Thoracic aorta (tissue), 2 donors: ENCODE data around the gene NPR1. TPM values are rescaled to one million over a fixed set of nuclear protein-coding genes. Genes with fewer than 3 reads are reported as not detected.
"Not testable (repeated sequence)": the region's sequence is repeated elsewhere in the genome, so short reads cannot be mapped to it uniquely, and the experiment has no call there.

Source experiments
- ATAC-seq: fragments of 150-250 bp; one replicate; pipeline ENCODE4 v1.8.0; 2017; ENCODE audit warnings: low read depth; ENCODE audit not compliant: insufficient number of reproducible peaks, low FRiP score
- DNase-seq: peaks from one replicate; pipeline ENCODE4 v3.0.0-alpha.2; 2020; ENCODE audit warnings: low spot score
- H3K27ac ChIP-seq, 2 donors: fragments of 200-600 bp; sonication (generic); 1 replicate in 1 of 2; 2 replicates in 1 of 2; pipeline ENCODE4 v1.5.1; 2016; ENCODE audit warnings: mild to moderate bottlenecking in 2 of 2, moderate library complexity in 2 of 2
- H3K27me3 ChIP-seq: fragments of 200-600 bp; sonication (generic); replicated peaks from 2 replicates; pipeline ENCODE4 v1.6.0; 2016; ENCODE audit warnings: mild to moderate bottlenecking; ENCODE audit not compliant: insufficient read depth
- H3K36me3 ChIP-seq: fragments of 200-600 bp; sonication (generic); one replicate; pipeline ENCODE4 v1.5.1; 2016
- H3K4me1 ChIP-seq, 2 donors: fragments of 200-600 bp; sonication (generic); 1 replicate in 1 of 2; 2 replicates in 1 of 2; pipeline versions ENCODE4 v1.5.1 to v1.6.0; 2016; ENCODE audit warnings: low read depth in 2 of 2, mild to moderate bottlenecking in 1 of 2; ENCODE audit not compliant: control insufficient read depth in 1 of 2
- H3K4me3 ChIP-seq: fragments of 200-600 bp; sonication (generic); 2 replicates; pipeline ENCODE4 v1.5.1; 2016; ENCODE audit warnings: mild to moderate bottlenecking
- H3K9me3 ChIP-seq: fragments of 200-600 bp; sonication (generic); 2 replicates; pipeline ENCODE4 v1.5.1; 2016
- CTCF ChIP-seq: fragments of 200-600 bp; sonication (generic); IDR thresholded peaks from one replicate; pipeline ENCODE4 v1.5.1; 2019; ENCODE audit warnings: antibody characterized with exemption
- total RNA-seq, 2 donors: library from RNA; depleted of rRNA; stranded (reverse); fragments of >200 nt; gene quantifications; one replicate each; pipeline versions ENCODE4 v1.1.0 to v1.2.3, GENCODE V29; 2016

The NPR1 gene
- total RNA-seq, 2 donors from 2014 or later = 279 to 293 TPM

- no peaks in the 10 kb centered on the region for H3K9me3 ChIP-seq
- no peak for TF ChIP-seq CTCF
- no peak for ATAC-seq
- no peak overlapping the region for H3K27ac ChIP-seq
- no peak overlapping the region for H3K4me3 ChIP-seq
- no peaks in the 10 kb centered on the region for H3K27me3 ChIP-seq
- DNase-seq = no peak
- H3K36me3 ChIP-seq = no peaks in the 10 kb centered on the region
- no peaks in the 10 kb centered on the region for H3K4me1 ChIP-seq
These were observed 38.8 kb downstream of the NPR1 start for GRCh38 chr1:153717330-153717729.

GRCh38 chr1:153723687-153724086, 45.2 kb downstream of the NPR1 start:
- no peaks in the 10 kb centered on the region for H3K4me1 ChIP-seq
- no peaks in the 10 kb centered on the region for H3K27me3 ChIP-seq
- TF ChIP-seq CTCF = no peak
- no peak overlapping the region for H3K27ac ChIP-seq
- H3K9me3 ChIP-seq = no peaks in the 10 kb centered on the region
- no peak for DNase-seq
- ATAC-seq = no peak
- no peaks in the 10 kb centered on the region for H3K36me3 ChIP-seq
- H3K4me3 ChIP-seq = no peak overlapping the region

GRCh38 chr1:153724634-153725033, 46.1 kb downstream of the NPR1 start:
- H3K27ac ChIP-seq, H3K36me3 ChIP-seq, ATAC-seq, H3K4me1 ChIP-seq, H3K4me3 ChIP-seq, H3K27me3 ChIP-seq, DNase-seq, H3K9me3 ChIP-seq: not testable (repeated sequence)

GRCh38 chr1:153727463-153728304, 49.2 kb downstream of the NPR1 start, which contains the start of gene INTS3:
Gene INTS3, plus strand, starts transcription at chr1:153728050. Its CDS starts 585 bp downstream, at chr1:153728635.
- Histone ChIP-seq H3K9me3 (no peaks in the 10 kb centered on the region), H3K4me1 (peaks cover 18 to 38% of the 10 kb centered on the region in 2 donors), H3K27ac (peak within 1 kb of the TSS; percentile 99 to 100), H3K36me3 (no peaks in the 10 kb centered on the region), H3K27me3 (no peaks in the 10 kb centered on the region), H3K4me3 (peak within 1 kb of the TSS; percentile 100)
- ATAC-seq = peak; percentile 95
- TF ChIP-seq CTCF = no peak
- peak; percentile 98 for DNase-seq

- Histone ChIP-seq H3K36me3 (no peaks in the 10 kb centered on the region), H3K4me1 (peaks cover 19 to 40% of the 10 kb centered on the region in 2 donors), H3K4me3 (peak overlapping the region; percentile 100), H3K9me3 (no peaks in the 10 kb centered on the region), H3K27me3 (no peaks in the 10 kb centered on the region), H3K27ac (peak overlapping the region; percentile 99 to 100)
- no peak for TF ChIP-seq CTCF
- ATAC-seq = peak; percentile 15
- peak; percentile 9 for DNase-seq
These were observed 50.0 kb downstream of the NPR1 start for GRCh38 chr1:153728305-153729066.
